ENCODE measurements around the gene ZNF587B.
A peak's percentile ranks its signal among the peaks of the same experiment; 100 is the strongest.
"Not testable (repeated sequence)": the region's sequence is repeated elsewhere in the genome, so short reads cannot be mapped to it uniquely, and the experiment has no call there.

The ZNF587B gene

GRCh38 chr19:57802269-57802668, 27.8 kb upstream of the ZNF587B start:
- TF ChIP-seq CTCF (conservative IDR thresholded peaks at IDR 0.05; ENCODE audit: control insufficient read depth, insufficient read depth, low read depth, low read length): no peak
- no peak for DNase-seq (ENCODE audit: low read depth)
- no peak overlapping the region for H3K4me3 ChIP-seq (ENCODE audit: control insufficient read depth, low read depth, low read length)

- H3K4me3 ChIP-seq (ENCODE audit: control insufficient read depth, low read depth, low read length): peak overlapping the region; percentile 72
- DNase-seq (ENCODE audit: low read depth): no peak
- TF ChIP-seq CTCF (conservative IDR thresholded peaks at IDR 0.05; ENCODE audit: control insufficient read depth, insufficient read depth, low read depth, low read length): no peak
These were observed 26.9 kb upstream of the ZNF587B start for GRCh38 chr19:57803265-57803593.

GRCh38 chr19:57803594-57804325, 26.3 kb upstream of the ZNF587B start:
- no peak for TF ChIP-seq CTCF (conservative IDR thresholded peaks at IDR 0.05; ENCODE audit: control insufficient read depth, insufficient read depth, low read depth, low read length)
- DNase-seq (ENCODE audit: low read depth): peak; percentile 62
- H3K4me3 ChIP-seq (ENCODE audit: control insufficient read depth, low read depth, low read length): peak overlapping the region; percentile 72

GRCh38 chr19:57807541-57807940, 22.6 kb upstream of the ZNF587B start:
- DNase-seq (ENCODE audit: low read depth): peak; percentile 55
- no peak overlapping the region for H3K4me3 ChIP-seq (ENCODE audit: control insufficient read depth, low read depth, low read length)
- no peak for TF ChIP-seq CTCF (conservative IDR thresholded peaks at IDR 0.05; ENCODE audit: control insufficient read depth, insufficient read depth, low read depth, low read length)

- not testable (repeated sequence) for H3K4me3 ChIP-seq (ENCODE audit: control insufficient read depth, low read depth, low read length)
These were observed 19.4 kb upstream of the ZNF587B start for GRCh38 chr19:57810410-57811295.

GRCh38 chr19:57812226-57812625, 17.9 kb upstream of the ZNF587B start:
- H3K4me3 ChIP-seq (ENCODE audit: control insufficient read depth, low read depth, low read length): no peak overlapping the region
- DNase-seq (ENCODE audit: low read depth): no peak
- TF ChIP-seq CTCF (conservative IDR thresholded peaks at IDR 0.05; ENCODE audit: control insufficient read depth, insufficient read depth, low read depth, low read length): no peak

More at GRCh38 chr19:57810410-57811295, 19.4 kb upstream of the ZNF587B start:
- not testable (repeated sequence) for DNase-seq (ENCODE audit: low read depth)

- not testable (repeated sequence) for DNase-seq (ENCODE audit: low read depth); H3K4me3 ChIP-seq (ENCODE audit: control insufficient read depth, low read depth, low read length)
These were observed 16.9 kb upstream of the ZNF587B start for GRCh38 chr19:57812975-57813820.
